Activated CD4-positive, alpha-beta T cell treated with anti-CD3 and anti-CD28 coated beads, Interleukin-2, amount 50 U/mL, for 24 hours (primary cell): ENCODE results near the gene LINS1.

Experiments used
- DNase-seq, 2 donors: peaks; one replicate each; pipeline ENCODE4 v3.0.0-alpha.2; 2020; ENCODE audit warnings: low read depth in 1 of 2, low spot score in 1 of 2

LINS1 gene

GRCh38 chr15:100559330-100559729 is 42.7 kb downstream of the LINS1 start:
- DNase-seq = no peak

GRCh38 chr15:100558771-100559254 is 43.2 kb downstream of the LINS1 start:
- DNase-seq = no peak

DNA sequence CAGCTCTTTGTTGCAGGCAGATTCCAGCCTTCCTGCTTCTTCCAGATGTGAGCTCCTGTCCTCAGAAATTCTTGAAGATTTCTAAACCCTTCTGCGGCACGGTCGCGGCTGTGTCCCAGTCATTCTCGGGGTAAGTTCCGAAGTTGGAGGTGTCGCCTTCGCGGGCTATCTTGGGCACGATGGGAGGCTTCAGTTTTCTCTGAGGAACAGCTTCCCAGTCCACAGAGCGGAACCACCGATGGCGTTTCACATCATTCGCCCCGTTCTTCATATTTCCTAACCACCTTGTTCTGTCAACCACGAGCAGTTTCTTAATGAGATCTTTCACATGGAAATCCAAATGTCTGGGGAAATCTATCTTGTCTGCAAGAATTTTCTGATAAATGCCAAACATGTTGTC is 48.5 kb downstream of the LINS1 start:
- DNase-seq = no peak

GRCh38 chr15:100547961-100548360 is 54.0 kb downstream of the LINS1 start:
- DNase-seq = no peak

DNA sequence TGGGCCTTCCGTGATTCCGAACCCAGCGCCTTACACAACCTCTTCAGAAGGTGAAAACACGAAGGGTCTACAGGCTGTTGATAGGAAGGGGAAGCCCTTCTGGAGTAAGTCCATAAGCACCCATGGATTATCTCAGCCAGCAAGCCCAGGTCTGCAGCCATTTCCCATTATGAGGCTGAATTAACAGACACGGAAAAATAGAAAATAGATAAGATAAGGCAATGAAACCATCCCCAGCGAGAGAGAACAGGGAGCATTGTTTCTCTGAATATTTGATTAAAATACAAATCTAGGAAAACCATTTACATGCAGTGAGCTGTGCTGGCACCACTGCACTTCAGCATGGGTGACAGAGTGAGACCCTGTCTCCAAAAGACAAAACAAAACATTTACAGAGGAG is 57.0 kb downstream of the LINS1 start:
- no peak for DNase-seq

GRCh38 chr15:100544338-100544841 is 57.6 kb downstream of the LINS1 start:
- DNase-seq = no peak

- no peak for DNase-seq
Measured at GRCh38 chr15:100542290-100542689, 59.7 kb downstream of the LINS1 start.

- no peak for DNase-seq
Measured at GRCh38 chr15:100537331-100537730, 64.7 kb downstream of the LINS1 start.

DNA sequence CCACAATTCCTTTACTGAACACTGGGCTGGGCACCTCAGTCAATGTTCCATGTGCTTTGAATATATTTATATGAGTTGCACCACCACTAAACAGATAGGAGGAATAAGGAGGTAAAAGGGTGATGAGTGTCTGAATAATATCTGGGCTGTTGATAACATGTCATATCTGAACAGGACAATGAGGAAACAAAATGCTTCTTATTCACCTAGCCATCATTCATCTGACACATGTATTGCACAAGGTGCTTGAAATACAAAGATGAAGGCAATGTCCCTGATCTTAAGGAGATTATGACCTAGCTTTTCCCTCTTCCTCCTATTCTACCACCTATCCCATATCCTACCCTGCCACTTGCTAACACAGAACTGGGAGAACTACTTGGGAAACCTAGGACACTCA is 65.3 kb downstream of the LINS1 start:
- DNase-seq = no peak

DNA sequence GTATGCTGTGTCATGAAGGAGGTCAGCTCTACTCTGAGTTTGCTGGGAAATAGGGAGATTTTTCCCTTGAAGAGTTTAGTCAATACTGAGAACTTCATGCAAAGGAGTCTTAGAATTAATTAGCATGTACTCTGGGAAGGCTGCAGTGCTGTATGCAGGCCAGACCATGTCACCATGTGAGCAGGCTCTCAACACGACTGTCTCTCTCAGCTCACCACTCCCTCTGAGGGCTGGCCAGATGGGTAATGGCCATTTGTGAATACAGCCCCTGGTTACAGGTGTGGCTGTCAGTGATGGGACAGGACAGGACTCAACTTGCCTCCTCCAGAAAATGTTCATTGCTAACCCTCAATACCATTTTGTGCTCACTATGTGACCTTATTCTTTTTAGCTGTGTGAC is 68.1 kb downstream of the LINS1 start:
- no peak for DNase-seq

DNA sequence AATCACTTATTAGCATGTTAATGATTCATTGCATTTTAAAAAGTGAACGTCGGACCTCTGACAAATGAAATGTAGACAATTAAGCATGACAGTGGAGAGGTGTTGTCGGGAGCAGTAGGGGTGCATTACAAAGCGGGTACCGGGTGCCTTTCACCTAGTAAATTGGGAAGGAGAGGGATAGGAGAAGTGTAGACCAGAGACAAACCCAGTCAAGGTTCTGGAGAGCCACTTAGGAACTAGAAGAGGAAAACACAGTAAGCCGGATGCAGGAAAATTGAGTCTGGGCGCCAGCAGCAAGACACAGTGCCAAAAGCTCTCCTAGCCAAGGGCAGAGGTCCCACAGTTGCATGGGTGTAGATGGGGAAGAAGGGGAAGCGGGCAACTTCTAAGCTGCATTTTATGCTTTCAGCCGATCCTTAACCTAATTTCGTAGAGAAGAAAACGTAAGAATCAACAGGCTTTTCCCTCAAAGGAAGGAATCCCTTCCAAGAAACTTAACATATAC is 70.1 kb downstream of the LINS1 start:
- DNase-seq = no peak

DNA sequence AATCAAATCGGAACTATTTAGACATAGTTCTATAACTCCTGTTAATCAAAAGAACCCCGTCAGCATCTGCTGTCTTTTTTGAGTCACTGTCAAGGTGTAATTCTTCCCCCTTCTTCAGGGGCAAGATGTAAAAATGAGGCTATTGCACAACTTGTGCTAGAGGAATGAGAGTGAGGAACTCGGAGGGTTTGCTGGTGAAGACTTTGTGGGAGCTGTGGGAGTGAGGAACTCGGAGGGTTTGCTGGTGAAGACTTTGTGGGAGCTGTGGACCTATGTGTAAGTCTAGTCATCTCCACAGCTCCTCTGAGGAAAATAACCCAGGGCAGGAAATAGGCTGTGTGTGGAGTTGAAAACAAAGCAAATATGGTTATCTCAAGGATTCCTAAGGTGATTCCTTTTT is 70.8 kb downstream of the LINS1 start:
- no peak for DNase-seq

DNA sequence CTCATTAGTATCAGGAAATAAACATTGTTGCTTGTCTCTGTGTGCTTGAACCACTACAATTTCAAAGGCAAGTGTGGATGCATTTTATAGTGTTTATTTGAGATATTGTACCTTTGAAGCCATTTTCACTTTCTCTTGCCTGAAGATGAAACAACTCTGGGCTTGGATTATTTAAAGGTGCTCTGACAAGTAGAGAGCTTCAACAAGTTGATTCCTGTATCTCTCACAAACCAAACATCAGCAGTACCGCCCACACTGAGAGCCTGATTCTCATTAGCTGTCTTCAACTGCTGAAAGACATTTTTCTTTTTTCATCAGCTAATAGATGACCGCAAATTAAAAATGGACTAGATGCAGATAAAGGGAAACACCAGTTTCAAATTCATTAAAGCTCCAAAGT is 72.4 kb downstream of the LINS1 start:
- no peak for DNase-seq

DNA sequence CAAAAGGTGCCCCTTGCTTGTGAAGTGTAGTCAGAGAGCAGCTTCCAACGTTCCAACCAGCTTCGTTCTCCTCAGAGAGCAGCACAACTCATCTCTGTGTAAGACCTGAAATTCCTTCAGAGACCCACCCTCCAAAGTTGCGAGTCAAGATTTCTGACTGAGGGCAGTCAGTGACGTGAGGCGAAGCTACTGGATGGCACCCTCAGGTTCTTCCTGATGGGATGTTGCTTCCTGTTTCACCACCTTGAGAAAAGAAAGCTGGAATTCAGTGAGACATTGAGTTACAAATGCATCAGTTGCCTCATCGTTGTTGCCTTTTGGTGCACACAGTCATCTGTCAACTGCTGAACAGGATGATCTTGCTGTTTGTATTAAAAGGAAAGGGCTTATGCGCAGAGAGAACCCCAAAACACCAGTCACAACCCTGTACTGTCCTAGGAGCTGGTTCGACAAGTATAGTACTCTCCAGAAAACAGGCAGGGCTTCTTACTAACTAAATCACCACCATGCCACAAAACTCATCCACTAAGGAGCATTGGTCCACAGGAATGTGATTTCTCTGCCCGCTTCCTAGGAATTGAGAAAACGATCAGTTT is 73.1 kb downstream of the LINS1 start, which contains the start of gene CERS3:
CERS3 (minus strand) TSS at position 118 of the 596 bp plus-strand sequence. CDS start 27,101 bp downstream, outside the sequence.
- DNase-seq = no peak

- DNase-seq = no peak
Measured at GRCh38 chr15:100526027-100526481, 75.9 kb downstream of the LINS1 start.

GRCh38 chr15:100525436-100525835 is 76.5 kb downstream of the LINS1 start:
- no peak for DNase-seq

DNA sequence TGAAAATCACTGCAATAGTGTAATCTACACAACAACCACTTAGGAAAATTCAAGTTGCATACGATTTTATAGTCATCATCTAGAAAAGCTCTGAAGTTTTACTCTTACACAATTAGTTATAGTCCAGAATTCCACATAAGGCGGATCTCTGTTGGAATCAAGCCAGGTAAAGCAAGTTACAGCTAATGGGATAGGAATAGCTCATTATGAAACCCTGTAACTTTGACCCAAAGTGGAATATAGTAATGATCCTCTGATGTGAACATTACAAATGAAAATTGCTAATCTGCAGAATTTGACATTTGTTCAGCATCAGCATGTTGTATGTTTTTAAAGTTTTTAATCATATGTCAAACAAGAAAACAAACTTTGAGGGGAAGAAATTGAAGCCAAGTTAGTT is 77.7 kb downstream of the LINS1 start:
- DNase-seq = no peak

DNA sequence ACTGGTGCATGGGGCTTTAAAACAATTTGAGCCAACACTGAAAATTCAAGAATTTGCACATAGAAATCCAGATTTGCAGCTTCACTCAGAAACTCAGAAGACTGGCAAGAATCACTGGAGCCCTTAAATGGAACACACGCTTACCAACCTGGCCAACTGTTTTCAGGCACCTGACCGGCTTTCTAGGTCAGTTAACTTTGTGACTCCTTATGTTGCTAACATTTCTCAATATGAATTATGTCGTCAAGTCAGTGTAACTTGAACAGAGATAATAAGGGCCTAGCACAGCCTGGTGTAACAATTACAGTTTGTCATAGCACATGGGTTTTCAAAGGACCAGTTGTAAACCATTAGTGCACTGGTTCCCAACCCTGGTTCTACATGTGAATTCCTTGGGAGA is 80.1 kb downstream of the LINS1 start:
- DNase-seq = no peak

GRCh38 chr15:100520132-100520921 is 81.7 kb downstream of the LINS1 start:
- no peak for DNase-seq

DNA sequence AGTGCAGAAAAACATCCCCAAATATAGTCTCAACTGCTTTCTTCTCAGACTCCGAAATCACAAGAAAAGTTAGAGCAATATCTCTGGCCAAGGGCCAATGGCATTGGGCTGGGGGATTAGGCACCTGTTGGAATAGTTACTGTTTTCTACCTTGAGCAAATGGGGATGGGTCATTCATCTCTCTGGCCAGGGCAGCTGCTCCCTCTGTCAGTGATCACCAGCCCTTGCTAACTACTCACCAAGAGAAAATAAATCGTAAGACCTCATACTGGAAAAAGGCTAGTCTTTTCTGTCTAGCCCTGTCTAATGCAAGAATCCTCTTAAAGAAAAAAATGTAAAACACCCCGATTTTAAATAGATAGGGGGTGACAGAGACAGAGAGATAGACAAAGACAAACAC is 84.1 kb downstream of the LINS1 start:
- DNase-seq = no peak
